Raji (cell line): ENCODE results near the gene HOXC5.

Source experiments
- POLR2A ChIP-seq: IDR thresholded peaks from 2 replicates; pipeline ENCODE4 v1.6.1; 2011; ENCODE audit warnings: low read depth, low read length, control low read depth; ENCODE audit not compliant: insufficient read depth

The HOXC5 gene

GRCh38 chr12:54010053-54010971 lies 22.5 kb upstream of the HOXC5 start:
- TF ChIP-seq POLR2A, result no peak

GRCh38 chr12:54010972-54011664 lies 21.7 kb upstream of the HOXC5 start:
- TF ChIP-seq POLR2A, result no peak

GRCh38 chr12:54011665-54012532 lies 21.0 kb upstream of the HOXC5 start:
- TF ChIP-seq POLR2A, result no peak

- no peak for TF ChIP-seq POLR2A
These were observed 20.0 kb upstream of the HOXC5 start for GRCh38 chr12:54012631-54013409.

GRCh38 chr12:54014377-54015017 lies 18.4 kb upstream of the HOXC5 start:
- TF ChIP-seq POLR2A, result no peak

- TF ChIP-seq POLR2A, result no peak
These were observed 17.6 kb upstream of the HOXC5 start for GRCh38 chr12:54015018-54015931.

GRCh38 chr12:54016051-54016450 lies 16.8 kb upstream of the HOXC5 start:
- no peak for TF ChIP-seq POLR2A

GRCh38 chr12:54016478-54016964 lies 16.3 kb upstream of the HOXC5 start:
- no peak for TF ChIP-seq POLR2A

- TF ChIP-seq POLR2A, result no peak
These were observed 15.6 kb upstream of the HOXC5 start for GRCh38 chr12:54017027-54017788.

GRCh38 chr12:54017878-54018467 lies 14.9 kb upstream of the HOXC5 start:
- TF ChIP-seq POLR2A, result peak; percentile 53

- no peak for TF ChIP-seq POLR2A
These were observed 14.3 kb upstream of the HOXC5 start for GRCh38 chr12:54018468-54018984.
